H9 (cell line): ENCODE results near the gene SLBP. TPM values are rescaled to one million over a fixed set of nuclear protein-coding genes. Genes with fewer than 3 reads are reported as not detected.

Experiments
- DNase-seq: peaks from one replicate; pipeline ENCODE4 v3.0.0-alpha.2; 2017
- H2AFZ ChIP-seq: one replicate; pipeline ENCODE4 v1.6.1; 2013; ENCODE audit warnings: mild to moderate bottlenecking, low read length, control low read depth, moderate library complexity
- H2AK5ac ChIP-seq: 2 replicates; pipeline ENCODE4 v1.6.1; 2013; ENCODE audit warnings: low read length, control low read depth, mixed read lengths; ENCODE audit not compliant: insufficient read length
- H2BK120ac ChIP-seq: one replicate; pipeline ENCODE4 v1.6.1; 2013; ENCODE audit warnings: low read depth, mild to moderate bottlenecking, low read length, control low read depth, inconsistent platforms; ENCODE audit not compliant: poor library complexity, severe bottlenecking
- H2BK12ac ChIP-seq: 2 replicates; pipeline ENCODE4 v1.6.1; 2013; ENCODE audit warnings: low read length, control low read depth, mixed read lengths, low read depth; ENCODE audit not compliant: insufficient read length
- H2BK15ac ChIP-seq: 2 replicates; pipeline ENCODE4 v1.6.1; 2013; ENCODE audit warnings: low read depth, low read length, control low read depth
- H2BK20ac ChIP-seq: one replicate; pipeline ENCODE4 v1.6.1; 2013; ENCODE audit warnings: low read depth, mild to moderate bottlenecking, low read length, control low read depth, inconsistent platforms; ENCODE audit not compliant: poor library complexity, severe bottlenecking
- H2BK5ac ChIP-seq: 2 replicates; pipeline ENCODE4 v1.6.1; 2013; ENCODE audit warnings: low read length, control low read depth, mixed read lengths; ENCODE audit not compliant: insufficient read length
- H3K14ac ChIP-seq: 2 replicates; pipeline ENCODE4 v1.6.1; 2013; ENCODE audit warnings: low read length, control low read depth; ENCODE audit not compliant: insufficient read depth
- H3K18ac ChIP-seq: 2 replicates; pipeline ENCODE4 v1.6.1; 2013; ENCODE audit warnings: low read depth, mild to moderate bottlenecking, mixed read lengths, low read length, control low read depth; ENCODE audit not compliant: insufficient read length
- H3K23ac ChIP-seq: 2 replicates; pipeline ENCODE4 v1.6.1; 2013; ENCODE audit warnings: low read length, control low read depth, mixed read lengths, low read depth; ENCODE audit not compliant: insufficient read length
- H3K23me2 ChIP-seq: 2 replicates; pipeline ENCODE4 v1.6.1; 2013; ENCODE audit warnings: low read depth, mild to moderate bottlenecking, mixed read lengths, low read length, control low read depth; ENCODE audit not compliant: insufficient read length, poor library complexity, severe bottlenecking
- H3K27ac ChIP-seq: 2 replicates; pipeline ENCODE4 v1.5.1; 2013; ENCODE audit warnings: low read length, control low read depth, mixed read lengths, low read depth; ENCODE audit not compliant: insufficient read length
- H3K27me3 ChIP-seq: 2 replicates; pipeline ENCODE4 v1.6.1; 2013; ENCODE audit warnings: low read length, control low read depth, inconsistent platforms; ENCODE audit not compliant: insufficient read depth
- H3K4ac ChIP-seq: 2 replicates; pipeline ENCODE4 v1.6.1; 2013; ENCODE audit warnings: low read depth, mild to moderate bottlenecking, control low read depth, inconsistent platforms, low read length, moderate library complexity
- H3K4me1 ChIP-seq: 2 replicates; pipeline ENCODE4 v1.6.1; 2013; ENCODE audit warnings: low read length, control low read depth, inconsistent platforms; ENCODE audit not compliant: insufficient read depth
- H3K4me2 ChIP-seq: 2 replicates; pipeline ENCODE4 v1.6.1; 2013; ENCODE audit warnings: low read length, control low read depth, mixed read lengths; ENCODE audit not compliant: insufficient read length, insufficient read depth
- H3K56ac ChIP-seq: 2 replicates; pipeline ENCODE4 v1.6.1; 2013; ENCODE audit warnings: low read depth, mild to moderate bottlenecking, mixed read lengths, low read length, control low read depth; ENCODE audit not compliant: insufficient read length
- H3K79me1 ChIP-seq: 2 replicates; pipeline ENCODE4 v1.6.1; 2013; ENCODE audit warnings: low read depth, mild to moderate bottlenecking, moderate library complexity, low read length, control low read depth, inconsistent platforms; ENCODE audit not compliant: insufficient read depth, poor library complexity, severe bottlenecking
- H3K79me2 ChIP-seq: 2 replicates; pipeline ENCODE4 v1.6.1; 2013; ENCODE audit warnings: low read length, control low read depth, inconsistent platforms; ENCODE audit not compliant: insufficient read depth
- H3K9ac ChIP-seq: 2 replicates; pipeline ENCODE4 v1.6.1; 2013; ENCODE audit warnings: low read length, control low read depth, mixed read lengths; ENCODE audit not compliant: insufficient read length; ENCODE audit errors: extremely low read depth
- H3K9me3 ChIP-seq: one replicate; pipeline ENCODE4 v1.6.1; 2013; ENCODE audit warnings: low read depth, low read length, inconsistent platforms; ENCODE audit not compliant: control insufficient read depth
- H3T11ph ChIP-seq: one replicate; pipeline ENCODE4 v1.6.1; 2013; ENCODE audit warnings: mild to moderate bottlenecking, low read length, control low read depth, inconsistent platforms
- H4K20me1 ChIP-seq: one replicate; pipeline ENCODE4 v1.6.1; 2013; ENCODE audit not compliant: control insufficient read depth, insufficient read length, insufficient read depth
- H4K5ac ChIP-seq: 2 replicates; pipeline ENCODE4 v1.6.1; 2013; ENCODE audit warnings: low read depth, mild to moderate bottlenecking, mixed read lengths, low read length, control low read depth; ENCODE audit not compliant: insufficient read length
- H4K8ac ChIP-seq: replicated peaks from 2 replicates; pipeline ENCODE4 v1.6.1; 2013; ENCODE audit warnings: low read length, control low read depth, mixed read lengths, low read depth; ENCODE audit not compliant: insufficient read length
- H4K91ac ChIP-seq: 2 replicates; pipeline ENCODE4 v1.6.1; 2013; ENCODE audit warnings: low read depth, mild to moderate bottlenecking, moderate library complexity, mixed read lengths, low read length, control low read depth; ENCODE audit not compliant: insufficient read length
- H3K27ac Mint-ChIP-seq, 3 experiments: 2 replicates in 2 of 3; 3 replicates in 1 of 3; pipeline ENCODE4 v1.8.0; 2020 to 2021; ENCODE audit warnings: mixed read lengths in 3 of 3, mild to moderate bottlenecking in 1 of 3, moderate library complexity in 1 of 3
- H3K27me3 Mint-ChIP-seq: 2 replicates; pipeline ENCODE4 v1.8.0; 2021; ENCODE audit warnings: low read depth, mild to moderate bottlenecking, moderate library complexity, mixed read lengths
- H3K36me3 Mint-ChIP-seq, 3 experiments: 2 replicates in 2 of 3; 3 replicates in 1 of 3; pipeline ENCODE4 v1.8.0; 2020 to 2021; ENCODE audit warnings: low read depth in 3 of 3, mixed read lengths in 3 of 3; ENCODE audit not compliant: insufficient read depth in 1 of 3
- H3K4me1 Mint-ChIP-seq, 2 experiments: 2 replicates each; pipeline ENCODE4 v1.8.0; 2020; ENCODE audit warnings: mixed read lengths in 2 of 2
- H3K4me3 Mint-ChIP-seq, 2 experiments: 2 replicates in 1 of 2; 3 replicates in 1 of 2; pipeline ENCODE4 v1.8.0; 2020 to 2021; ENCODE audit warnings: mild to moderate bottlenecking in 2 of 2, mixed read lengths in 2 of 2, moderate library complexity in 1 of 2
- H3K9me3 Mint-ChIP-seq, 2 experiments: 2 replicates in 1 of 2; 3 replicates in 1 of 2; pipeline ENCODE4 v1.8.0; 2020; ENCODE audit warnings: mild to moderate bottlenecking in 2 of 2, mixed read lengths in 2 of 2, moderate library complexity in 1 of 2
- WGBS: extraction: QIAGEN DNeasy Blood & Tissue Kit; methylation state at CpG from one replicate; pipeline ENCODE4 v1.1.7; 2013; ENCODE audit warnings: missing lambda C conversion rate, low lambda C conversion rate, mixed read lengths; ENCODE audit not compliant: insufficient read length; ENCODE audit errors: extremely low coverage; 5-methylcytosine and 5-hydroxymethylcytosine counted together
- total RNA-seq: library from RNA; stranded (reverse); gene quantifications from 2 replicates; pipeline ENCODE4 v1.2.1, GENCODE V29; 2021
- TF ChIP-seq, protein P1 (sequence below): fragments of 200-600 bp; sonication (generic); conservative IDR thresholded peaks from 3 replicates; pipeline ENCODE4 v1.8.0; 2021; ENCODE audit warnings: antibody characterized with exemption, mild to moderate bottlenecking

Gene SLBP
- total RNA-seq, 1 experiment from 2014 or later = 62.7 TPM

GRCh38 chr4:1664141-1664540 is 48.0 kb downstream of the SLBP start:
- H2BK15ac ChIP-seq = no peak overlapping the region
- no peak overlapping the region for H3K9ac ChIP-seq
- H2BK120ac ChIP-seq = no peak overlapping the region
- H2BK12ac ChIP-seq = no peak overlapping the region
- H3K27me3 Mint-ChIP-seq = no peaks in the 10 kb centered on the region; the same call in 1 of the 2 replicates
- no peak overlapping the region for H2BK20ac ChIP-seq
- H3K14ac ChIP-seq = no peak overlapping the region
- no peaks in the 10 kb centered on the region for H3K23me2 ChIP-seq
- no peaks in the 10 kb centered on the region for H3K79me1 ChIP-seq
- TF ChIP-seq, protein P1, sequence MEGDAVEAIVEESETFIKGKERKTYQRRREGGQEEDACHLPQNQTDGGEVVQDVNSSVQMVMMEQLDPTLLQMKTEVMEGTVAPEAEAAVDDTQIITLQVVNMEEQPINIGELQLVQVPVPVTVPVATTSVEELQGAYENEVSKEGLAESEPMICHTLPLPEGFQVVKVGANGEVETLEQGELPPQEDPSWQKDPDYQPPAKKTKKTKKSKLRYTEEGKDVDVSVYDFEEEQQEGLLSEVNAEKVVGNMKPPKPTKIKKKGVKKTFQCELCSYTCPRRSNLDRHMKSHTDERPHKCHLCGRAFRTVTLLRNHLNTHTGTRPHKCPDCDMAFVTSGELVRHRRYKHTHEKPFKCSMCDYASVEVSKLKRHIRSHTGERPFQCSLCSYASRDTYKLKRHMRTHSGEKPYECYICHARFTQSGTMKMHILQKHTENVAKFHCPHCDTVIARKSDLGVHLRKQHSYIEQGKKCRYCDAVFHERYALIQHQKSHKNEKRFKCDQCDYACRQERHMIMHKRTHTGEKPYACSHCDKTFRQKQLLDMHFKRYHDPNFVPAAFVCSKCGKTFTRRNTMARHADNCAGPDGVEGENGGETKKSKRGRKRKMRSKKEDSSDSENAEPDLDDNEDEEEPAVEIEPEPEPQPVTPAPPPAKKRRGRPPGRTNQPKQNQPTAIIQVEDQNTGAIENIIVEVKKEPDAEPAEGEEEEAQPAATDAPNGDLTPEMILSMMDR = no peak
- no peak overlapping the region for H3K4ac ChIP-seq
- no peaks in the 10 kb centered on the region for H4K20me1 ChIP-seq
- no peak overlapping the region for H3T11ph ChIP-seq
- H3K18ac ChIP-seq = no peak overlapping the region
- peaks cover 14 to 22% of the 10 kb centered on the region in 2 experiments for H3K4me1 Mint-ChIP-seq
- H2BK5ac ChIP-seq = no peak overlapping the region
- no peaks in the 10 kb centered on the region; a peak in 1 of 5 replicates for H3K9me3 Mint-ChIP-seq
- no peak overlapping the region for H3K27ac Mint-ChIP-seq
- no peaks in the 10 kb centered on the region for H3K9me3 ChIP-seq
- no CpG with 5 or more reads among the region's 8 CpGs for WGBS
- H3K27me3 ChIP-seq = no peaks in the 10 kb centered on the region
- no peak overlapping the region for H3K23ac ChIP-seq
- H3K56ac ChIP-seq = no peak overlapping the region
- no peaks in the 10 kb centered on the region for H3K4me1 ChIP-seq
- H4K5ac ChIP-seq = no peak overlapping the region
- no peak overlapping the region for H4K91ac ChIP-seq
- no peak overlapping the region for H3K4me2 ChIP-seq
- no peak overlapping the region for H2AFZ ChIP-seq
- H3K79me2 ChIP-seq = no peaks in the 10 kb centered on the region
- no peak for DNase-seq
- H4K8ac ChIP-seq = no peak overlapping the region
- H3K36me3 Mint-ChIP-seq = no peaks in the 10 kb centered on the region
- H2AK5ac ChIP-seq = no peak overlapping the region
- no peak overlapping the region for H3K4me3 Mint-ChIP-seq
- no peak overlapping the region for H3K27ac ChIP-seq
